ENCODE results near the gene SLC8A1.
A peak's percentile ranks its signal among the peaks of the same experiment; 100 is the strongest.

SLC8A1 gene

GRCh38 chr2:40173276-40173675, 278.6 kb downstream of the SLC8A1 start:
- Histone ChIP-seq H3K4me3 (ENCODE audit: low read depth in 1 of 5, low read length in 5 of 5) (no peak overlapping the region), H3K27me3 (ENCODE audit: control insufficient read depth in 5 of 5, insufficient read depth in 4 of 5, low read length in 5 of 5) (no peaks in the 10 kb centered on the region), H3K27ac (ENCODE audit: low read depth, low read length) (no peak overlapping the region), H3K4me1 (ENCODE audit: control insufficient read depth in 5 of 5, insufficient read depth in 5 of 5, low read length in 5 of 5) (no peaks in the 10 kb centered on the region), H3K36me3 (ENCODE audit: control insufficient read depth in 5 of 5, insufficient read depth in 5 of 5, low read length in 5 of 5) (no peaks in the 10 kb centered on the region), H3K9me3 (ENCODE audit: control insufficient read depth in 5 of 5, low read length in 5 of 5) (no peaks in the 10 kb centered on the region), H3K9ac (ENCODE audit: low read length in 5 of 5) (no peak overlapping the region)

DNA sequence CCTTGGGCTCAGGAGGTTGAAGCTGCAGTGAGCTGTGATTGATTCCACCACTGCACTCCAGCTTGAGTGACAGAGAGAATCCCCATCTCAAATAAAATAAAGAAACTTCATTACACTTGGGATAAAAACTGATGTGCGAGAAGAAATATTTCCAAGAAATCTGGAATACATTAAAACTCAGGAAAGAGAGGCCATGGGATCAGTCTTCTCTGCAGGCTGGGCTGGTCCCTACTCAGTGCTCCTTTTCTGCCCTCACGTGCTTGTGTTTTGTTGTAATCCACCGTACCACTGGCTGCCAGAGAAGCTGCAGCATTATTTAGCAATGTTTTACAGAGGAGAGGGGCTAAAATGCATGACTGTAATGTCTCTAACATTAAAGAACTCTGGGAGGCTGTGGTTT, 282.0 kb downstream of the SLC8A1 start:
- H3K9me3 ChIP-seq (ENCODE audit: control insufficient read depth in 5 of 5, low read length in 5 of 5): no peaks in the 10 kb centered on the region
- no peak overlapping the region for H3K9ac ChIP-seq (ENCODE audit: low read length in 5 of 5)
- no peaks in the 10 kb centered on the region for H3K27me3 ChIP-seq (ENCODE audit: control insufficient read depth in 5 of 5, insufficient read depth in 4 of 5, low read length in 5 of 5)
- no peak overlapping the region for H3K4me3 ChIP-seq (ENCODE audit: low read depth in 1 of 5, low read length in 5 of 5)
- no peak overlapping the region for H3K27ac ChIP-seq (ENCODE audit: low read depth, low read length)
- no peaks in the 10 kb centered on the region for H3K36me3 ChIP-seq (ENCODE audit: control insufficient read depth in 5 of 5, insufficient read depth in 5 of 5, low read length in 5 of 5)
- H3K4me1 ChIP-seq (ENCODE audit: control insufficient read depth in 5 of 5, insufficient read depth in 5 of 5, low read length in 5 of 5): peaks cover 0 to 13% (median 11%) of the 10 kb centered on the region in 5 donors

DNA sequence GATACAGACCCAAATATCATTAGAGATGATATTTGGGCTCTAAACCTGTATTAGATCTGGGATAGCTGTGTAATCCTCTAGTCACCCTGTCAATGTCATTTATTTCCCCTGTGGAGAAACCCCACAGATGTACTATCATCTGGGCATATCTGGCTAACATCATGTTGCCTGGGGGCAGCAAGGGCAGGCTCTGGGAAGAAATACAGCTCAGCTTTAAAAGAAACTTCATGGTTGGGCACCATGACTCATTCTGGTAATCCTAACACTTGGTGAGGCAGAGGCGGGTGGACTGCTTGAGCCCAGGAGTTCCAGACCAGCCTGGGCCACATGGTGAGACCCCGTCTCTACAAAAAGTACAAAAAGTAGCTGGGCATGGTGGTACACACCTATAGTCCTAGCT, 282.5 kb downstream of the SLC8A1 start:
- H3K27me3 ChIP-seq (ENCODE audit: control insufficient read depth in 5 of 5, insufficient read depth in 4 of 5, low read length in 5 of 5): no peaks in the 10 kb centered on the region
- H3K36me3 ChIP-seq (ENCODE audit: control insufficient read depth in 5 of 5, insufficient read depth in 5 of 5, low read length in 5 of 5): no peaks in the 10 kb centered on the region
- H3K4me1 ChIP-seq (ENCODE audit: control insufficient read depth in 5 of 5, insufficient read depth in 5 of 5, low read length in 5 of 5): peaks cover 0 to 17% (median 13%) of the 10 kb centered on the region in 5 donors
- H3K27ac ChIP-seq (ENCODE audit: low read depth, low read length): no peak overlapping the region
- H3K9ac ChIP-seq (ENCODE audit: low read length in 5 of 5): no peak overlapping the region
- no peaks in the 10 kb centered on the region for H3K9me3 ChIP-seq (ENCODE audit: control insufficient read depth in 5 of 5, low read length in 5 of 5)
- H3K4me3 ChIP-seq (ENCODE audit: low read depth in 1 of 5, low read length in 5 of 5): no peak overlapping the region

DNA sequence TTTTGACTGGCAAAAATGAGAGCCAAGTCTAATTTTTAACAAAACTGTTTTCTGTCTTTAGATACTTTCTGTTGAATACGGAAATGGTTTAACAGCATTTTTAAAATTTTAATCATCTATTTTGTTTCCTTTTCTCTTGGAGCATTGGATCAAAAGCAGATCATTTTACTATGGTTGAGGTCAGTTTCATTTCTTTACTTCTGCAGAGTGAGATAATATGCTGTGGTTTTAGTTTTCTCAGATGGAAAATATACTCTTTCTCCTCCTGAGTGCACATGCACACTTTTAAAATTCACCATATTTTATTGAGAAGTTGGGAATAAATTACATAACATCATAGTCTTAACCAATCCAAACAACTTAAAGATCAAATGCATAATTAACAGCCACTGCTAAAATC, 283.3 kb downstream of the SLC8A1 start:
- H3K9ac ChIP-seq (ENCODE audit: low read length in 5 of 5): no peak overlapping the region
- no peaks in the 10 kb centered on the region for H3K27me3 ChIP-seq (ENCODE audit: control insufficient read depth in 5 of 5, insufficient read depth in 4 of 5, low read length in 5 of 5)
- no peak overlapping the region for H3K4me3 ChIP-seq (ENCODE audit: low read depth in 1 of 5, low read length in 5 of 5)
- peaks cover 0 to 17% (median 13%) of the 10 kb centered on the region in 5 donors for H3K4me1 ChIP-seq (ENCODE audit: control insufficient read depth in 5 of 5, insufficient read depth in 5 of 5, low read length in 5 of 5)
- H3K36me3 ChIP-seq (ENCODE audit: control insufficient read depth in 5 of 5, insufficient read depth in 5 of 5, low read length in 5 of 5): no peaks in the 10 kb centered on the region
- H3K9me3 ChIP-seq (ENCODE audit: control insufficient read depth in 5 of 5, low read length in 5 of 5): no peaks in the 10 kb centered on the region
- no peak overlapping the region for H3K27ac ChIP-seq (ENCODE audit: low read depth, low read length)

DNA sequence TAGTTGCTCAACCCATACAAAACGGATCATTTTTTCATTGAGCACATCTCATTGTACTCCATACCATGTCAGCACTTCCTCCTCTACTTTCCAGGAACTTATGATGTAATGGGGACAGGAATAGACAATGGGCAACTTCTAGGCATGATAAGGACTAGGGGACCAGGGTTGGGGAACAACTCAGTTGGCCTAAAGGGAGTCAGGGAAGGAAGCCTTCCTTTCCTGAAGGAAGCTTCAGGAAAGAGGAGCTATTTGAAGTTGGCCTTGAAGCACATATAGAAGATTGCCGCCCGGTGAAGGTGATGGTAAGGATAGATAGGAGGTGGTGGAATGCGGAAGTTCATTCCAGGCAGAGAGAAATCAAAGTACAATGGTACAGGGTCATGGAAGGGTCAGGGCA, 283.9 kb downstream of the SLC8A1 start:
- Histone ChIP-seq H3K9me3 (ENCODE audit: control insufficient read depth in 5 of 5, low read length in 5 of 5) (no peaks in the 10 kb centered on the region), H3K27me3 (ENCODE audit: control insufficient read depth in 5 of 5, insufficient read depth in 4 of 5, low read length in 5 of 5) (no peaks in the 10 kb centered on the region), H3K4me1 (ENCODE audit: control insufficient read depth in 5 of 5, insufficient read depth in 5 of 5, low read length in 5 of 5) (peaks cover 0 to 17% (median 13%) of the 10 kb centered on the region in 5 donors), H3K4me3 (ENCODE audit: low read depth in 1 of 5, low read length in 5 of 5) (no peak overlapping the region), H3K9ac (ENCODE audit: low read length in 5 of 5) (no peak overlapping the region), H3K27ac (ENCODE audit: low read depth, low read length) (no peak overlapping the region), H3K36me3 (ENCODE audit: control insufficient read depth in 5 of 5, insufficient read depth in 5 of 5, low read length in 5 of 5) (peaks cover 0 to 2% (median 0%) of the 10 kb centered on the region in 5 donors)

- no peak overlapping the region for H3K4me3 ChIP-seq (ENCODE audit: low read depth in 1 of 5, low read length in 5 of 5)
- no peak overlapping the region for H3K27ac ChIP-seq (ENCODE audit: low read depth, low read length)
- H3K4me1 ChIP-seq (ENCODE audit: control insufficient read depth in 5 of 5, insufficient read depth in 5 of 5, low read length in 5 of 5): peaks cover 0 to 17% (median 13%) of the 10 kb centered on the region in 5 donors
- H3K9ac ChIP-seq (ENCODE audit: low read length in 5 of 5): no peak overlapping the region
- no peaks in the 10 kb centered on the region for H3K9me3 ChIP-seq (ENCODE audit: control insufficient read depth in 5 of 5, low read length in 5 of 5)
- H3K36me3 ChIP-seq (ENCODE audit: control insufficient read depth in 5 of 5, insufficient read depth in 5 of 5, low read length in 5 of 5): peaks cover 0 to 2% (median 0%) of the 10 kb centered on the region in 5 donors
- H3K27me3 ChIP-seq (ENCODE audit: control insufficient read depth in 5 of 5, insufficient read depth in 4 of 5, low read length in 5 of 5): no peaks in the 10 kb centered on the region
Observed at GRCh38 chr2:40166006-40166405, 285.9 kb downstream of the SLC8A1 start.

DNA sequence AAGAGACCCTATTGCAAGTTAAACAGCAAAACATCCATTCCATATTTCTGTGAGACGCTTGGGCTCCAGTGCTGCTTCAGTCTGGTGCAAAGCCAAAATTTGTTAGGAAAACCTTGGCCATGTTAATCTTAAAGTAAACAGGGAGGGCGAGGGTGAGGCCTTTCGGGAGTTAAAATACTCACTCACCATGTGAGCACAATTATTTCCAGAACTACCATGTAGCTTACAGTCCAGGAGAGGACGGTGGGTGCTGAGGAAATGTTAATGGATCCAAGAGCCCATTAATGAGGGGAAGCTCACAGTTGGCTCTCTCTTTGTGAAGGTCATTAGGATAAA, 286.4 kb downstream of the SLC8A1 start:
- Histone ChIP-seq H3K4me3 (ENCODE audit: low read depth in 1 of 5, low read length in 5 of 5) (peak overlapping the region in 1 of 5 donors; percentile 0), H3K4me1 (ENCODE audit: control insufficient read depth in 5 of 5, insufficient read depth in 5 of 5, low read length in 5 of 5) (peaks cover 0 to 17% (median 13%) of the 10 kb centered on the region in 5 donors), H3K9me3 (ENCODE audit: control insufficient read depth in 5 of 5, low read length in 5 of 5) (no peaks in the 10 kb centered on the region), H3K36me3 (ENCODE audit: control insufficient read depth in 5 of 5, insufficient read depth in 5 of 5, low read length in 5 of 5) (peaks cover 0 to 6% (median 0%) of the 10 kb centered on the region in 5 donors), H3K27me3 (ENCODE audit: control insufficient read depth in 5 of 5, insufficient read depth in 4 of 5, low read length in 5 of 5) (no peaks in the 10 kb centered on the region), H3K27ac (ENCODE audit: low read depth, low read length) (no peak overlapping the region), H3K9ac (ENCODE audit: low read length in 5 of 5) (no peak overlapping the region)

DNA sequence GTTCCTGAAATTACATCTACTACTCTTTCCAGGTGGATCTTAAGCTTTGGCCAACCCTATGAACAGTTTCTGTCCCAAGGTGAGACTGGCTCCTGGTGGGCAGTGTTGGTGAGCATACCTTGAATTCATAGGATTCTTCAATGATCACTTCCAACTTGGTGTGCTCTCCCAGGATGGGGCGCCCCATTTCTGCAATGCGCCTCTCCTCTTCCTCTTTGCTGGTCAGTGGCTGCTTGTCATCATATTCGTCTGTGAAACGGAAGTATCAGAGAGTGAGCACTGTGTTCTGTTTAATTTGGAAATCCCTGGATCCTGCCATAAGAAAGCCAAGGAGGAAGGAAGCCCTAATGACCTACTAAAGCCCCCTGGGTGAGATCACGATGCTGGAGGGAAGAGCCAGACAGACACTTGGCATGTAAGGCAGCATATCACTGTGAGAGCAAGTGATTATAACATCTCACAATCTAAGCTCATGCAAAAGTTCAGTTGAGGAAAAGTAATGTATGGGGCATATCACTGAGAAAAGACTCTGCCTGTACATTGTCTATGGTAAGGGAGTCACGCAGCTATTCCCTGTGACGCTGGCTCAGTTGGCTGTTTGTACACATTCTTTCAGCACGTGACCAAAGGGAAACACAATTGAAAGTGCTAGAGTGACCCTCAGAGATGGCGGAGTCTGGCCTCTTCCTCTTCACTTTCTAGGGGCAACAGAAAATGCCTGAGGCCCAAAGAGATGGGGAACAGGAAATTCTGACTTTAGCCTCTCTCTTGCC, 287.0 kb downstream of the SLC8A1 start:
- H3K9me3 ChIP-seq (ENCODE audit: control insufficient read depth in 5 of 5, low read length in 5 of 5): no peaks in the 10 kb centered on the region
- H3K4me3 ChIP-seq (ENCODE audit: low read depth in 1 of 5, low read length in 5 of 5): peak overlapping the region in 2 of 5 donors; percentile 0 to 1
- H3K4me1 ChIP-seq (ENCODE audit: control insufficient read depth in 5 of 5, insufficient read depth in 5 of 5, low read length in 5 of 5): peaks cover 0 to 17% (median 13%) of the 10 kb centered on the region in 5 donors
- H3K36me3 ChIP-seq (ENCODE audit: control insufficient read depth in 5 of 5, insufficient read depth in 5 of 5, low read length in 5 of 5): peaks cover 0 to 10% (median 0%) of the 10 kb centered on the region in 5 donors
- no peaks in the 10 kb centered on the region for H3K27me3 ChIP-seq (ENCODE audit: control insufficient read depth in 5 of 5, insufficient read depth in 4 of 5, low read length in 5 of 5)
- no peak overlapping the region for H3K9ac ChIP-seq (ENCODE audit: low read length in 5 of 5)
- H3K27ac ChIP-seq (ENCODE audit: low read depth, low read length): no peak overlapping the region

DNA sequence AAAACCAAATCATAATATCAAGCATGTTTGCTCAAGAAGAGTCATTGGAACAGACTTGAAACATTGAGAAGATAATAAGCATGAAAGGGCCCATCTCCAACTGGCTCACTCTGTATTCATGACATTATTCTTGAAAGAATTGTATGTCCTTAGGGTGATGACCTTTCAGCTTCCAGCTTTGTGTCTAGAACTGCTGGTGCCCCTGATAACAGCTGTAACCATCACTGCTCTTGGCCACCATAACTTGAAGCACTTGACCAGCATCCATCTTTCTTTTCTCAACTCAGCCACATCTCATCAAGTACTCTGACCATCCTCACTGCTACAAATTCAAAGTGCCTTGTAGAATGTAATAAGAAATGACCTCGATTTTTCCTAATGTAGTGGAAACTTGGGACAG, 289.9 kb downstream of the SLC8A1 start:
- peaks cover 0 to 17% (median 13%) of the 10 kb centered on the region in 5 donors for H3K4me1 ChIP-seq (ENCODE audit: control insufficient read depth in 5 of 5, insufficient read depth in 5 of 5, low read length in 5 of 5)
- H3K27me3 ChIP-seq (ENCODE audit: control insufficient read depth in 5 of 5, insufficient read depth in 4 of 5, low read length in 5 of 5): no peaks in the 10 kb centered on the region
- no peak overlapping the region for H3K27ac ChIP-seq (ENCODE audit: low read depth, low read length)
- no peak overlapping the region for H3K9ac ChIP-seq (ENCODE audit: low read length in 5 of 5)
- H3K36me3 ChIP-seq (ENCODE audit: control insufficient read depth in 5 of 5, insufficient read depth in 5 of 5, low read length in 5 of 5): peaks cover 0 to 10% (median 0%) of the 10 kb centered on the region in 5 donors
- no peak overlapping the region for H3K4me3 ChIP-seq (ENCODE audit: low read depth in 1 of 5, low read length in 5 of 5)
- H3K9me3 ChIP-seq (ENCODE audit: control insufficient read depth in 5 of 5, low read length in 5 of 5): no peaks in the 10 kb centered on the region

DNA sequence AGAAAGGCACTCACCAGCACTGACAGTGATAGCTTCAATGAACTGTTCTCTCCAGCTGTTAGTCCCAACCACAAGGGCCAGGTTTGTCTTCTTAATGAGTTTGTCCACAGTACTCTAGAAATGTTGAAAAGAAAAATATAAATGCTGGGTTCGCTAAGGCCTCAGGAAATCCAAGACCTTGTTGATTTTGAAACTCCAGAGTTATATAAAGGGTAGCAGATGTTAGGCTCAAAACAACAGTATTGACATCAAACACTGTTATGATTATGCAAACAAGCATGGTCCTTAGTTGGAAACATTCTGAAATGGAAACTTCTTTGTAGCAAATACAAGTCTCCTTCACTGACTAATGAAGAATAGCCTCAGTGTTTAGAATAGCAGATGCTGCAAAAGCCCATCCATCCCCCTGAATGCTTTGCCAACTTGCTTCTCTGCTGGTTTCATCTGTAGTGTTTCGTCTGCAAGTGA, 291.1 kb downstream of the SLC8A1 start:
- H3K9me3 ChIP-seq (ENCODE audit: control insufficient read depth in 5 of 5, low read length in 5 of 5): no peaks in the 10 kb centered on the region
- peaks cover 0 to 15% (median 10%) of the 10 kb centered on the region in 5 donors for H3K4me1 ChIP-seq (ENCODE audit: control insufficient read depth in 5 of 5, insufficient read depth in 5 of 5, low read length in 5 of 5)
- no peak overlapping the region for H3K4me3 ChIP-seq (ENCODE audit: low read depth in 1 of 5, low read length in 5 of 5)
- no peak overlapping the region for H3K9ac ChIP-seq (ENCODE audit: low read length in 5 of 5)
- H3K36me3 ChIP-seq (ENCODE audit: control insufficient read depth in 5 of 5, insufficient read depth in 5 of 5, low read length in 5 of 5): peaks cover 0 to 14% (median 0%) of the 10 kb centered on the region in 5 donors
- H3K27me3 ChIP-seq (ENCODE audit: control insufficient read depth in 5 of 5, insufficient read depth in 4 of 5, low read length in 5 of 5): no peaks in the 10 kb centered on the region
- no peak overlapping the region for H3K27ac ChIP-seq (ENCODE audit: low read depth, low read length)
